GM19452 (cell line): ENCODE results near the gene PRMT1.

Experiments used
- ATAC-seq: cut with Tn5 transposase; IDR thresholded peaks from one replicate; pipeline ENCODE4 v1.9.1; 2021; ENCODE audit not compliant: unreplicated experiment

The PRMT1 gene

GRCh38 chr19:49651029-49651819 lies 25.8 kb upstream of the PRMT1 start:
- no peak for ATAC-seq

GRCh38 chr19:49651820-49652550 lies 25.1 kb upstream of the PRMT1 start:
- ATAC-seq: no peak

DNA sequence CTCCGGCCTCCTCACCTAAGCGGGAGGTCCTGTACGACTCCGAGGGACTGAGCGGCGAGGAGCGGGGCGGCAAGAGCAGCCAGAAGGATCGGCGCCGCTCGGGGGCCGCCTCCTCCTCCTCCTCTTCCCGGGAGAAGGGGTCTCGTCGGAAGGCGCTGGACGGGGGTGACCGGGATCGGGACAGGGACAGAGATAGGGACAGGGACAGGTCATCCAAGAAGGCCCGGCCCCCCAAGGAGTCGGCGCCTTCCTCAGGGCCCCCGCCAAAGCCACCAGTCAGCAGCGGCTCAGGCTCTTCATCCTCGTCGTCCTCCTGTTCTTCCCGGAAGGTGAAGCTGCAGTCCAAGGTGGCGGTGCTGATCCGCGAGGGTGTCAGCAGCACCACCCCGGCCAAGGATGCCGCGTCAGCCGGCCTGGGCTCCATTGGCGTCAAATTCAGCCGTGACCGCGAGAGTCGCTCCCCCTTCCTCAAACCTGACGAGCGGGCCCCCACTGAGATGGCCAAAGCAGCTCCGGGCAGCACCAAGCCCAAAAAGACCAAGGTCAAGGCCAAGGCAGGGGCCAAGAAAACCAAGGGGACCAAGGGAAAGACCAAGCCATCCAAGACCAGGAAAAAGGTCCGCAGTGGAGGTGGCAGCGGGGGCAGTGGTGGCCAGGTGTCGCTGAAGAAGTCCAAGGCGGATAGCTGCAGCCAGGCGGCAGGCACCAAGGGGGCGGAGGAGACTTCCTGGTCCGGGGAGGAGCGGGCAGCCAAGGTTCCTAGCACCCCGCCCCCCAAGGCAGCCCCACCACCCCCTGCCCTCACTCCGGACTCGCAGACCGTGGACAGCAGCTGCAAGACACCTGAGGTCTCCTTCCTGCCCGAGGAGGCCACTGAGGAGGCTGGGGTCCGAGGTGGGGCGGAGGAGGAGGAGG lies 24.3 kb upstream of the PRMT1 start:
- no peak for ATAC-seq

- no peak for ATAC-seq
These were observed 23.6 kb upstream of the PRMT1 start for GRCh38 chr19:49653466-49653806.

GRCh38 chr19:49654581-49654980 lies 22.5 kb upstream of the PRMT1 start:
- no peak for ATAC-seq

DNA sequence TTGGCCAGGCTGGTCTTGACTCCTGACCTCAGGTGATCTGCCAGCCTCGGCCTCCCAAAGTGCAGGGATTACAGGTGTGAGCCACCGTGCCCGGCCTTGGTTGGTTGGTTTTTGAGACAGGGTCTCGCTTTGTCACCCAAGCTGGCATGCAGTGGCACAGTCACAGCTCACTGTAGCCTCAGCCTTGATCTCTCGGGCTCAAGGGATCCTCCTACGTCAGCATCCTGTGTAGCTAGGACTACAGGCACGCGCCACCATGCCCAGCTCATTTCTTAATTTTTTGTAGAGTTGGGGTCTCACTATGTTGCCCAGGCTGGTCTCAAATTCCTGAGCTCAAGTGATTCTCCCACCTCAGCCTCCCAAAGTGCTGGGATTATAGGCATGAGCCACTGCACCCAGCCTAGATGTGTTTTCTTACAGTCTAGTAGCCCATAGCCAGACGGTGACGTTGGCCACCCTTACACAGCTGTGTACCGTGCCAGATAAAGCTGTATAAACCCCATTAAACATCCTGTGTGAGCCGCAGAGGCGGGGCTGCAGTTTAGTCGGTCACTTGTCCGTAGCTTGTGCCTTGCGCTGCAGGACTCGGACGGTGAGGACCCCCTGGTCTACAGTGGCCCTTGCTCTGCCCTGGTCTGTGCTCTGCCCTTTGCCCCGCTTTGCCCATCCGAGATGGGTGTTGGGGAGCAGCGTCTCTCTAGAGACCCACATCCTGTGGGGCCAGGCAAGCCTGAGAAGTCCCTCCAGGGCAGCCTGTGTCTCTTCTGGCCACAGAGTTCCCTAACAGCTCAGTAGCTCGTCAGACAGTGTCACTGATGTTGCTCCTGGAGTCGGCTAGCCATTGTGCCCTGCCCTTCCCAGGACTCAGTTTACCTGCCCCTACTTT lies 21.3 kb upstream of the PRMT1 start:
- no peak for ATAC-seq

- ATAC-seq: no peak
These were observed 20.5 kb upstream of the PRMT1 start for GRCh38 chr19:49656456-49657109.

DNA sequence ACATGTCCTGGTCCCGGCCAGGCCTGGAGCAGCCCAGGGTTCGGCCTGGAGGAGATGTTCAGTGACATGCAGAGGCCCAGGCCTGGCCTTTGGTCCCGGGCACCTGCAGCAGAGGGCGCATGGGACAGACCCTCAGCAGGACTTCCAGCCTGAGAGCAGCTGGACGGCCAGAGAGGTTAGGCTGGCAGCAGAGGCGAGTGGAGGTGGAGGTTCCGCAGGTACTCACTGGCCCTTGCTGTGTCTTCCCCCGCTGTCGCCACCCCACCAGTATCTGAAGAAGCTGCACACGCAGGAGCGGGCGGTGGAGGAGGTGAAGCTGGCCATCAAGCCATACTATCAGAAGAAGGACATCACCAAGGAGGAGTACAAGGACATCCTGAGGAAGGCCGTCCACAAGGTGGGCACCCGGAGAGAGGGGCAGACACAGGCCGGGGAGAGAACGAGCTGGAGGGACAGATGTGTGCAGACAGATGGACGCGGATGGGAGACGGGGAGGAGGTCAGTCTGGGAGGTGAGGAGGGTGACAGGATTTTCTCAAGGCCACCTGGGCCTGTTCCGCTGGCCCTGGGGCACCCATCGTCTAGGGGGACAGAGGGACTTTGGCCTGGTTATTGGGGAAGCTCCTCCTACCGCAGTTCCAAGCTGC lies 19.5 kb upstream of the PRMT1 start:
- no peak for ATAC-seq

- ATAC-seq: no peak
These were observed 18.9 kb upstream of the PRMT1 start for GRCh38 chr19:49658139-49658517.

- ATAC-seq: no peak
These were observed 18.3 kb upstream of the PRMT1 start for GRCh38 chr19:49658566-49659442.

DNA sequence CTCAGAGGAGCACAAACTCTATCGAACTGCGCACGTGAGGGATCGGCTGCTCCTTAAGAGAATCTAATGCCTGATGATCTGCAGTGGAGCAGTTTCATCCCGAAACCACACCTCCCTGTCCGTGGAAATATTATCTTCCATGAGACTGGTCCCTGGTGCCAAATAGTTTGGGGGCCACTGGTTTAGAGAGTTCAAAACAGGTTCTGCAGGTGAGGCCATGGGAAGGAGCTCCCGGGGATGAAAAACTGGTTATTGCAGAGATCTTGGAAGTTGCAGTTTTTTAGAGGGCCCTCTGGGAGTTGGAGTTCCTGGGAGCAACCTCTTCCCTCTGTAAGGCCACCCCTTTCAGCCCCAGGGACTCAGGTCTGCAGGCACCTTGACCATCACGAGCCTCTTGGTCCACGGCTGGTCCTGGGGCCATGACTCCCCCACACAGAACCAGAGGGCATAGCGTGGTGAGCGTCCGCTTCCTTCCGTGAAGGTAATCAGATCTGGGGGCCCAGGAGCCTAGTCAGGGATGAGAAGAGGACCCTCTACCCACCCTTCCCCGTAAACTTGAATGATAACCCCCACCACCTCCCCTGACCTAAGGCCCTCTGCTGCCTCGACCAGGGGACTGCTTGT lies 16.6 kb upstream of the PRMT1 start:
- no peak for ATAC-seq

DNA sequence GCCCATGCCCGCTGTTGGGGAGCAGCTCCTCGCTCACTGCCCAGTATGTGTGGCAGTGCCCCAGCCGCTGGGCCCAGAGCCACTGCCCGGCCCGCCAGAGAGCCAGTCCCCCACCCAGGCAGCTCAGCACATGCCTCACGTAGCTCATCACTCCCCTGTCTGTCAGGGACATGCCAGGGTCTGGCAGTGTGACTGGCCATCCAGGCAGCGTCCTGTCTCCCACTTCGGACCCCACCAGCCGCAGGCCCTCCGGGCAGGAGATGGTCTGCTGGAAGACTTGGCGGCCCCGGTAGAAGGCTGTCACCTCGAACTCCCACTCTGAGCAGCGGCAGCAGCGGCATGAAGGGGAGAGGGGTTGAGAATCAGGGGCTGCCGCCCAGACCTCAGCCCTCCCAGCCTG lies 15.1 kb upstream of the PRMT1 start:
- ATAC-seq: no peak

- no peak for ATAC-seq
These were observed 13.8 kb upstream of the PRMT1 start for GRCh38 chr19:49663224-49663623.

DNA sequence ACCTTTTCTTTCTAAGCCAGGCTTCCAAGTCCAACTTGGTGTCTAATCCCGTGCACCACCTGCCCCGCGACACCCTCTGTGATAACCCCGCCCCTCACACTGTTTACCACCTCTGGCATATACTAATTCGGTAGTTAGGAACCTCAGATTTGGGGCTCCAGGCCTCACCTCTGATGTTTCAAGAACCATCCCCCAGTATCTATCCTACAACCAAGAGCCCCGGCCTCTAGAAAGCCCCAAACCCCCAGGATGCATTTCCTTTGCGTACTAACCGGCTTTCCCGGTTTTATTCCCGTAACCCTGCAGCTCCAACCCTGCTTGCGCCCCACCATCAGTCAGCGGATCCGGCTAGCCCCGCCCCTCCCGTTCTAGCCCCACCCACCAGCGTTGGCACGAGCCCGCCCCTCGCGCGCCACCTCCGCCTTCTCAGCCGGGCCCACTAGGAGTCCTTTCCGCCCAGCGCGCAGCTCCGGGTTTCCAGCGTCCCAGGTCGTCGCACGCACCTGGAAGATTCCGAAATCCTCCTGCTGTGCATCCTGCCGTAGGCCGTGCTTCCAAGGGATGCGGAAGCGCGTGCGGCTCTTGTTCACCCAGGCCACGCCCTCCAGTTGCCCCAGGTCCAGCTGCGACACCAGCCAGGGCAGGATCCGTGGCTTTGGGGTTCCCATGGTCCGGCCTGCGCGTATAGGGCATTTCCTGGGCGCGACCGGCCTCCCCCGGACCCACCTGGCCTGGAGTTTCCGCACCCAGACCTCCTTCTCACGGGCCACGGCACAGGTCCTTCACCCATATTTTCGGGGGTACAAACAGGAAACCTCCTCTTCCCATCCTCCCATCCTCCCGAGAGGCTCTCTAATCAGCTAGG lies 12.7 kb upstream of the PRMT1 start:
- no peak for ATAC-seq

DNA sequence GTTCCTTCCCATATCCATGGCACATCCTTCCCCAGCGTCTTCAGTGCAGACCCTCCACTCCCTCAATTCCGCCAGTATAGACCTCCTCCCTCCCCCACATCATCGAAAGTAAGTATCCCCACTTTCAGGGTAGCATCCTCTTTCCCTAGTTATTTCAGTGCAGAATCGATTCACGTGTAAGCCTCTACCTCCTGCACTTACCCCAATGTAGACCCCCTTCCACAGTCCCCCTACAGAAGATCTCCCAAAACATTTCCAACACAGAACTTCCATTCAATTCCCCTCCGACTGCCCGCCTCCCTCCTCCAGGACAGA lies 12.1 kb upstream of the PRMT1 start:
- no peak for ATAC-seq

GRCh38 chr19:49665351-49666119 lies 11.5 kb upstream of the PRMT1 start, which contains the start of the genes BCL2L12 and IRF3:
TSS of gene BCL2L12 (plus strand) at chr19:49665933. CDS start at chr19:49666693, 760 bp downstream.
TSS of gene IRF3 (minus strand) at chr19:49665857. CDS start at chr19:49664838, 1,019 bp downstream.
- peak; percentile 84 for ATAC-seq

- no peak for ATAC-seq
These were observed 11.0 kb upstream of the PRMT1 start for GRCh38 chr19:49666120-49666444.
